Gastrocnemius medialis (tissue), 4 donors: ENCODE data around the gene RAVER2. TPM values are rescaled to one million over a fixed set of nuclear protein-coding genes. Genes with fewer than 3 reads are reported as not detected.

Source experiments
- ATAC-seq, 2 donors: fragments of 150-250 bp; one replicate each; pipeline ENCODE4 v1.9.1; 2016
- DNase-seq, 2 donors: peaks; one replicate each; pipeline ENCODE4 v3.0.0-alpha.2; 2019
- H3K27ac ChIP-seq, 4 donors: fragments of 200-600 bp; sonication (generic); 1 replicate in 1 of 4; 2 replicates in 3 of 4; pipeline ENCODE4 v1.5.1; 2016 to 2018; ENCODE audit warnings: mild to moderate bottlenecking in 2 of 4, moderate library complexity in 1 of 4
- H3K27me3 ChIP-seq, 3 donors: fragments of 200-600 bp; sonication (generic) in 2 of 3; 1 replicate in 1 of 3; 2 replicates in 2 of 3; pipeline versions ENCODE4 v1.5.1 to v1.6.0; 2016 to 2019; ENCODE audit warnings: mild to moderate bottlenecking in 1 of 3, moderate library complexity in 1 of 3
- H3K36me3 ChIP-seq, 2 donors: fragments of 200-600 bp; sonication (generic) in 1 of 2; one replicate each; pipeline ENCODE4 v1.5.1; 2017 to 2018
- H3K4me1 ChIP-seq, 2 donors: fragments of 200-600 bp; sonication (generic) in 1 of 2; one replicate each; pipeline ENCODE4 v1.5.1; 2016 to 2017; ENCODE audit warnings: mild to moderate bottlenecking in 2 of 2
- H3K4me3 ChIP-seq, 4 donors: fragments of 200-600 bp; sonication (generic) in 3 of 4; 1 replicate in 1 of 4; 2 replicates in 3 of 4; pipeline ENCODE4 v1.5.1; 2016 to 2019; ENCODE audit warnings: mild to moderate bottlenecking in 2 of 4
- H3K9me3 ChIP-seq, 3 donors: fragments of 200-600 bp; sonication (generic) in 2 of 3; 1 replicate in 1 of 3; 2 replicates in 2 of 3; pipeline ENCODE4 v1.5.1; 2016 to 2019
- CTCF ChIP-seq, 5 experiments: fragments of 450-650 bp in 3 of 5; fragments of 200-600 bp in 2 of 5; sonication (generic) in 2 of 5; IDR thresholded peaks in 4 of 5; conservative IDR thresholded peaks in 1 of 5; 1 replicate in 4 of 5; 2 replicates in 1 of 5; pipeline ENCODE4 v1.5.1; 2016 to 2019; ENCODE audit warnings: antibody characterized with exemption in 5 of 5, mild to moderate bottlenecking in 3 of 5, moderate library complexity in 3 of 5
- POLR2A ChIP-seq, 2 donors: fragments of 450-650 bp; IDR thresholded peaks; one replicate each; pipeline ENCODE4 v1.6.1; 2017; ENCODE audit warnings: antibody characterized with exemption in 2 of 2, mild to moderate bottlenecking in 2 of 2, moderate library complexity in 2 of 2
- in situ Hi-C, 4 donors: fragments of 200-750 bp; cut with MboI; loops; one replicate each; pipeline versions ENCODE4 v1.15.0 to v1.8.0; 2017; ENCODE audit warnings: low sequenced_read_pairs in 4 of 4
- intact Hi-C: fragments of 100-400 bp; cut with DNase I; formaldehyde crosslinking; loops from one replicate; pipeline ENCODE4 v1.15.1; 2023; ENCODE audit warnings: low total_unique reads
- total RNA-seq, 4 donors: library from RNA; depleted of rRNA; stranded (reverse); fragments of >200 nt; gene quantifications; one replicate each; pipeline versions ENCODE4 v1.1.0 to v1.2.3, GENCODE V29; 2016

The RAVER2 gene
- total RNA-seq, 4 donors from 2014 or later: 8.4 to 9.4 (median 9.1) TPM

- peaks cover 0 to 13% of the 10 kb centered on the region in 2 donors for H3K4me1 ChIP-seq
- H3K36me3 ChIP-seq: no peaks in the 10 kb centered on the region
- no peak overlapping the region for H3K27ac ChIP-seq
- no peak for ATAC-seq
- H3K4me3 ChIP-seq: no peak overlapping the region
- intact Hi-C loops (no loop called here), in situ Hi-C loops (no loop called here)
- TF ChIP-seq CTCF (IDR thresholded peaks at IDR 0.05 in 4 of 5, conservative IDR thresholded peaks at IDR 0.05 in 1 of 5) (no peak), POLR2A (IDR thresholded peaks at IDR 0.05) (no peak)
- no peaks in the 10 kb centered on the region for H3K27me3 ChIP-seq
- DNase-seq: no peak
- H3K9me3 ChIP-seq: no peaks in the 10 kb centered on the region
Measured at GRCh38 chr1:64758233-64758632, 13.4 kb downstream of the RAVER2 start.

- Histone ChIP-seq H3K9me3 (no peaks in the 10 kb centered on the region), H3K27me3 (no peaks in the 10 kb centered on the region), H3K4me1 (peaks cover 0 to 13% of the 10 kb centered on the region in 2 donors), H3K4me3 (no peak overlapping the region), H3K27ac (no peak overlapping the region), H3K36me3 (no peaks in the 10 kb centered on the region)
- no peak for ATAC-seq
- TF ChIP-seq CTCF (IDR thresholded peaks at IDR 0.05 in 4 of 5, conservative IDR thresholded peaks at IDR 0.05 in 1 of 5) (no peak), POLR2A (IDR thresholded peaks at IDR 0.05) (no peak)
- no peak for DNase-seq
- in situ Hi-C loops (no loop called here), intact Hi-C loops (no loop called here)
Measured at GRCh38 chr1:64759968-64760367, 15.1 kb downstream of the RAVER2 start.

- Histone ChIP-seq H3K9me3 (no peaks in the 10 kb centered on the region), H3K4me1 (peaks cover 6 to 12% of the 10 kb centered on the region in 2 donors), H3K36me3 (no peaks in the 10 kb centered on the region), H3K27me3 (no peaks in the 10 kb centered on the region), H3K27ac (no peak overlapping the region), H3K4me3 (no peak overlapping the region)
- TF ChIP-seq POLR2A (IDR thresholded peaks at IDR 0.05): no peak
- no peak for TF ChIP-seq CTCF (IDR thresholded peaks at IDR 0.05 in 4 of 5, conservative IDR thresholded peaks at IDR 0.05 in 1 of 5)
- intact Hi-C loops: no loop called here
- in situ Hi-C loops: no loop called here
- ATAC-seq: no peak
- no peak for DNase-seq
Measured at GRCh38 chr1:64765012-64765411, 20.1 kb downstream of the RAVER2 start.

GRCh38 chr1:64765826-64766225 lies 21.0 kb downstream of the RAVER2 start:
- no peak overlapping the region for H3K4me3 ChIP-seq
- TF ChIP-seq CTCF (IDR thresholded peaks at IDR 0.05 in 4 of 5, conservative IDR thresholded peaks at IDR 0.05 in 1 of 5) (no peak), POLR2A (IDR thresholded peaks at IDR 0.05) (no peak)
- H3K27me3 ChIP-seq: no peaks in the 10 kb centered on the region
- H3K4me1 ChIP-seq: peaks cover 6 to 12% of the 10 kb centered on the region in 2 donors
- in situ Hi-C loops (no loop called here), intact Hi-C loops (no loop called here)
- ATAC-seq (no peak), DNase-seq (no peak)
- H3K27ac ChIP-seq: no peak overlapping the region
- H3K9me3 ChIP-seq: no peaks in the 10 kb centered on the region
- H3K36me3 ChIP-seq: no peaks in the 10 kb centered on the region

- intact Hi-C loops: no loop called here
- no peak for ATAC-seq
Measured at GRCh38 chr1:64766429-64766828, 21.6 kb downstream of the RAVER2 start.

More at GRCh38 chr1:64766429-64766828, 21.6 kb downstream of the RAVER2 start:
- H3K36me3 ChIP-seq: no peaks in the 10 kb centered on the region
- H3K27ac ChIP-seq: no peak overlapping the region
- no peak for DNase-seq
- H3K4me3 ChIP-seq: no peak overlapping the region
- H3K27me3 ChIP-seq: no peaks in the 10 kb centered on the region
- in situ Hi-C loops: no loop called here
- no peaks in the 10 kb centered on the region for H3K9me3 ChIP-seq
- peaks cover 6 to 12% of the 10 kb centered on the region in 2 donors for H3K4me1 ChIP-seq
- TF ChIP-seq CTCF (IDR thresholded peaks at IDR 0.05 in 4 of 5, conservative IDR thresholded peaks at IDR 0.05 in 1 of 5) (no peak), POLR2A (IDR thresholded peaks at IDR 0.05) (no peak)
